Measurements from ENCODE around the gene MICOS13. TPM values are rescaled to one million over a fixed set of nuclear protein-coding genes. Genes with fewer than 3 reads are reported as not detected.

MICOS13 gene
- total RNA-seq, 1 donor from 2014 or later = 64.9 TPM

GRCh38 chr19:5671600-5671999 lies 8.7 kb downstream of the MICOS13 start:
- no peak for DNase-seq (ENCODE audit: extremely low read depth, low read depth, low spot score)

GRCh38 chr19:5669212-5669611 lies 11.1 kb downstream of the MICOS13 start:
- no peak for DNase-seq (ENCODE audit: extremely low read depth, low read depth, low spot score)

DNA sequence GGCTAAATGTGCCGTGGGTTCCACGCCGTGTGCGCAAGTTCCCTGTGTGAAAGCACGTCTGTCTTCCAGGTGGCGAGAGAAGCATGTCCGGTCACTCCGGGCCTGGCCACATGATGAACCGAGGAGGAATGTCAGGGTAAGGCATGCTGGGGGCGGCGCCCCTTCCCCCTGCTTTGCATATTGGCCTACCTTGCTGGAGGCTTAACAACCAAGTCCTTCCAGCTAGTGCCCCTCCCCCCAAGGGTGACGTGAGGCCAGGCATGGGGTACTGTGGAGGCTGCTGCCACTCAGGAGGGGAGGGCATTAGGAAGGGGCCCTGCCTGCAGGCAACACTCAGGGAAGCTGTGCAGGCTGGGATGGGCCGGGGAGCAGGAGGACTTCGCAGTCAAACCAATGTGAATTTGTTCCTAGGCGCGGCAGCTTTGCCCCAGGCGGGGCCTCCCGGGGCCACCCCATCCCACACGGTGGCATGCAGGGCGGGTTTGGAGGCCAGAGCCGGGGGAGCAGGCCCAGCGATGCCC lies 12.5 kb downstream of the MICOS13 start:
- DNase-seq (ENCODE audit: extremely low read depth, low read depth, low spot score) = no peak

- no peak for DNase-seq (ENCODE audit: extremely low read depth, low read depth, low spot score)
These were observed 13.2 kb downstream of the MICOS13 start for GRCh38 chr19:5666921-5667610.

DNA sequence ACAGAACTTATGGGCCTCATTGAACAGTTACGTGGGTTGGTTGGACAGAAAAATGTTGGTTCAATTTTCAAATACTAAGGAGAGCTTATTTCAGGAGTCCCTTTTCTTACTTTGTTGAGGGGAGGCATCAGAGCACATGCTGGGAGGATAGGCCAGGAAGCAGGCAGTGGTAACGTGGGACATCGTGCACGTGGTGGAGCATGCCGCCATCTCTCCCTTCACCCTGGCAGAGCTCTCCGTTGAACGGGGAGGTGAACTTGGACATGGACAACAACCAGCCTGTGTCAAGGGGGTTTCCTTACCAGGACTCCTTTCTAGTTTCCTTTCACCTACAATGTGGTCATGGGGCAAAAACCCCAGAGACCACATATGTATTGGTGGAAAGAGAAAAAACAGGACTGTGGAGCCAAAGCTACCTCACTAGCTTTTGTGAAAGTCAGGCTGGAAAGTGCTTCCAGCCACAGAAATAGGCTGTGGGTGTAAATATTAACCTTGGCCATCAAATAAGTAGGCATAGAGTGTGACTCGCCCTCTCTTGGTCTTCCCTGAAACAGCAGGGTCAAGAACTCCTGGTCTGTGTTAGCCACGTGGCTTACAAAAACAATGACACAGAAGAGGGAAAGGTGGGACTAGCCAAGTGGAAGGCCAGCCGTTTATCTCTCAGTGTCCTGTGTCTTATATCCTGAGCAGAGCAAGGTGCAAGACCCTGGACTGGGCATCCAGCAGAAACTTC lies 14.4 kb downstream of the MICOS13 start:
- DNase-seq (ENCODE audit: extremely low read depth, low read depth, low spot score) = no peak

DNA sequence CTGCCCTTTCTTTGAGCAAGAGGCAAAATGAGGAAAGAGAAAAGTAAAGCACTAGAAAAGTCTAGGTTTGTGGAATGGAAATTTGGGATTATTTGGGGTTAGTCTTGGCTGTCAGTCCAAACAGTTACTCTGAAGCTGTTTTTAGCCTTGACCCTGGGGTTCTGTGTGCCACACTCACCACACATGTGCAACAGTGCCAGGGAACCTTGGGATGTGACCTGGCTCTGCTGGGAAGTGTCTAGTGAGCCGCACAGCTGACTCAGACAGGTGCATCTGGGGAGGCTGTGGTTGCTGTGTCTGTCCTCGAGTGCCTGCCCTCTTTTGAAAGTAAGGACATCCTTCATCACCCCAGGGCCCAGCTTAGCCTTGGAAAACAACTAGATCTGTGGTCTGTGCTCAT lies 15.8 kb downstream of the MICOS13 start:
- no peak for DNase-seq (ENCODE audit: extremely low read depth, low read depth, low spot score)

GRCh38 chr19:5663904-5664303 lies 16.4 kb downstream of the MICOS13 start:
- DNase-seq (ENCODE audit: extremely low read depth, low read depth, low spot score) = no peak

GRCh38 chr19:5661483-5661882 lies 18.8 kb downstream of the MICOS13 start:
- no peak for DNase-seq (ENCODE audit: extremely low read depth, low read depth, low spot score)

- DNase-seq (ENCODE audit: extremely low read depth, low read depth, low spot score) = no peak
These were observed 24.9 kb downstream of the MICOS13 start for GRCh38 chr19:5655412-5655811.

DNA sequence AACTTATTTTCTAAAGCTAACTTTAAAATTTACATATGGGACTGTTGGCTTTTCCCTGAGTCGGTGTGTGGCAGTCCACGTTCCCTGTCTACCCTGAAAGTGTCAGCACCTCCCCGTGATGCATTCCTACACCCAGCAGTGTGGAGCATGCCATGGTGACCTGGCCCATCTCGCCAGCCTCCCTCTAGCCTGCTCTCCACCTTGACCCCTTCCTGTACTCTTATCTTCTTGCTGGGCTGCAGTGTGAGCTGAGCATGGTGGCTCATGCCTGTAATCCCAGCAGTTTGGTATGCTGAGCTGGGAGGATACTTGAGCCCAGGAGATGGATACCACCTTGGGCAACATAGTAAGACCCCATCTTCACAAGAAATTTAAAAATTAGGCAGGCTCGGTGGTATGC lies 25.4 kb downstream of the MICOS13 start:
- DNase-seq (ENCODE audit: extremely low read depth, low read depth, low spot score) = no peak

DNA sequence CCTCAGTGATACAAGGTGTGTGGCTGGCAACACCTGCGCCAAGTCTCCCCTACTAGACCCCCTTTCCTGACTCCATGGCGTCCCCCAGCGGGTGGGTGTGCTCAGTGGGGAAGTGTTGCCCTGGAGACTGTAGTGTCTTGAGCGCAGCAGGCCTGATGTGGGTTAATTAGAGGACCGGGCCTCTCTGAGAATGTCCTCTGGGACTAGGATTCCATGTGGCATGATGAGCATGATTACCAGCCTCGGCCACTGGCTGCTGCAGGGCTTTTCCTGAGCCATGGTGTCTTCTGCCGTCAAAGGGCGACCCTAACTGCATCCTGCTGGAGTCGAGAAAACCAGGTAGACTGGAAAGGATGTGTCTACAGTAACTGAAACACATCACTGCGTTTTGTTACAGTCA lies 28.1 kb downstream of the MICOS13 start:
- no peak for DNase-seq (ENCODE audit: extremely low read depth, low read depth, low spot score)

DNA sequence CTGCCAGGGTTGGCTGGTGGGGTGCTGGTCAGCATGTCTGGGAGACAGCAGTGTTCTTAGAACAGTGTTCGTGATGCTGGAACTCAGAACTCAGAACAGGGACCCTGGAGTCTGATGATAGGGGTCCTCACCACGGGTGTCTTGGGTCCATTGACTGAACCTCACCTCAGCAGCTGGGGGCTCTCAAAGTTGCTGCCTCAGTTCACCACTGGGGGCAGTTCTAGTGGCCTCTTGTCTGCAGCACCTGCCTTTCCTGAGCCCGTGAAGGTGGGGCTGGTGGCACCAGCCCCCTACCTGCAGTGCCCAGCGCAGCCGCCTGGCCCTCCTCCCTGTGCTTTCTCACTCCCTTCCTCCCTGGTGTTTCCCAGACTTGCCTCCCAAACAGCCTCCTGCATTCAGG lies 29.0 kb downstream of the MICOS13 start:
- DNase-seq (ENCODE audit: extremely low read depth, low read depth, low spot score) = no peak

- DNase-seq (ENCODE audit: extremely low read depth, low read depth, low spot score) = no peak
These were observed 31.9 kb downstream of the MICOS13 start for GRCh38 chr19:5648464-5648863.

DNA sequence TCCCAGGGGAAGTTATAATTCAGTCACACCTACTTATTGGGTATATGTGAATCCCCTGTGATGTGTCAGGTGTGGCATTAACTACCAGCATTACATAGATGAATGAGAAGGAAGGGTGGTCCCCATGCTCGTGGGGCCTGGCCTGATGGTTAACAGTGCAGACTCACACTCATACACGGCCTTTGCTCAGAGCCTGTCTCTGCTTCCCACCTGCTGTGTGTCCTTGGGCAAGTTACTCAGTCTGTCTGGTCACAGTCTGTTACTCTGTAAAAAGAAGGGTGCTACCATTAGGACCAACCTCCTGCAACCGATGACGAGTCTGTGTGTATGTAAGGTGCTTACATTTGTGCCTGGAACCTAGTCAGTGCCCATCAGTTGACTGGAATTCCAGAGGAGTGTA lies 33.6 kb downstream of the MICOS13 start:
- DNase-seq (ENCODE audit: extremely low read depth, low read depth, low spot score) = no peak

DNA sequence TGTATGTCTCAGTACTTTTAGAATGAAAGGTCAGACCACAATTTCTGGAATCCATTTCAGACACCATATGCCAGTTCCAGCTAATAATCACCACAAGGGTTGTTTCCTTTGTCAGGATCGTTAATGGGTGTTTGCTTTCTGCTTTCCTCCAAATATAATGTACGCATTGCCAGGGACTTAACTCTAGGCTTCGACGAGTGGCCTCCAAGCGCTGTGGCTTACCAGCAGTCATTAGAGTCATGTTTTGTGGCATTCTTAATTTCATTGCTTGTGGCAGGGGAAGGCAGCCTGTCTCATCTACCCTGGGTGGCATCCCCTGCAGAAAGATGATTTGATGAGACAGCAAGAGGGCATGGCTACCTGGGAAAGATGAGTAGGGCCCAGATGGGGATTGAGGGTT lies 34.9 kb downstream of the MICOS13 start:
- no peak for DNase-seq (ENCODE audit: extremely low read depth, low read depth, low spot score)

DNA sequence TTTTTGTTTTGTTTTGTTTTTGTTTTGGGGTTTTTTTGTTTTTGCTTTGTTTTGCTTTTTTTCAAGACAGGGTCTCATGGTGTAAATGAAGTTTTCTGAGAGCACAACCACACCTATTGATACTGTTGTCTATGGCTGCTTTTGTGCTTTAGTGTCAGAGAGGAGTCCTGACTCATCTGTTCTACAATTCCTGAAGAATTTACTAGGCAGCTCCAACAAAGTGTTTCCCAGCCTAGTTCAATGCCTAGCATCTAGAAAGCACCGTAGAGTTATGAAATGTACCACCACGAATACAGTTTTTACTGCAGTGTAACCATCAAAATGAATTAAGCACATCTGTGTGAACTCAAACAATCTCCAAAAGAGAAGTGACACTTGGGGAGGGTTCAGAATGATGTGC lies 36.3 kb downstream of the MICOS13 start:
- no peak for DNase-seq (ENCODE audit: extremely low read depth, low read depth, low spot score)

- DNase-seq (ENCODE audit: extremely low read depth, low read depth, low spot score) = no peak
These were observed 37.3 kb downstream of the MICOS13 start for GRCh38 chr19:5643060-5643459.

GRCh38 chr19:5642204-5642603 lies 38.1 kb downstream of the MICOS13 start:
- no peak for DNase-seq (ENCODE audit: extremely low read depth, low read depth, low spot score)

DNA sequence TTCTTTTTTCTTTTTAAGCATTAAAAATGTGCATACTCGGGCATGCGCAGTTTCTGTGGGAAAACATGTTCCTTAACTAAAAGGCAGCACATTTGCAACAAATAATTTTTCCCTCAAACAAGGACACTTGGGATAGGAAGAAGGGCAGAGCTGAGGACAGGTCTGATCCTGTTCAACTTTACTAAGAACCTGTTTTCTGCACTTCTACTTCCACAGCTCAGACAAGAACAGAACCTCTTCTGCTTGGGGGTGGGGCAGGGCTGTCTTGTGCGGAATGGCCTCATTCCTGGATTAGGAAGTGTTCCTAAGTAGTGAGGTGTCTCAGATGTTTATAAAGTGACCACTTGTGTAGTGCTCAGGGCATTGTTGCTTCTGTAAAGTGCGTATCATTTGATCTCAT lies 39.1 kb downstream of the MICOS13 start:
- no peak for DNase-seq (ENCODE audit: extremely low read depth, low read depth, low spot score)

DNA sequence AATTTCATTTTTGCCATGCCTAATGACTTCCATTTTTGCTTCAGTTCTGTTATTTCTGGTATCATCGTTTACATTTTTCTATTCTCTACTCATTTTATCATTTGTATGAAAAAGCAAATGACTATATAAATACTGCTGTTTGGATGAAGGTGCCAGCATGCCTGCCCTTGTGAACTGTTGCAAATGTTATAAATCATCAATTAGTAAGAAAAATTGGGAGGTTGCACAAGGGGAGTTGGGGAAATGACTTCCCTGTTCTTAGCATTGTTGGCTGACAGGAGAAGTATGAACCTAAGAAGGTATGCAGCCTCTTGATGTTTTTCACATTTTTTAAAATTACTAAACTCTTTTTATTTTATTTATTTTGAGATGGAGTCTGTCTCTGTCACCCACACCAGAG lies 42.3 kb downstream of the MICOS13 start:
- no peak for DNase-seq (ENCODE audit: extremely low read depth, low read depth, low spot score)

DNA sequence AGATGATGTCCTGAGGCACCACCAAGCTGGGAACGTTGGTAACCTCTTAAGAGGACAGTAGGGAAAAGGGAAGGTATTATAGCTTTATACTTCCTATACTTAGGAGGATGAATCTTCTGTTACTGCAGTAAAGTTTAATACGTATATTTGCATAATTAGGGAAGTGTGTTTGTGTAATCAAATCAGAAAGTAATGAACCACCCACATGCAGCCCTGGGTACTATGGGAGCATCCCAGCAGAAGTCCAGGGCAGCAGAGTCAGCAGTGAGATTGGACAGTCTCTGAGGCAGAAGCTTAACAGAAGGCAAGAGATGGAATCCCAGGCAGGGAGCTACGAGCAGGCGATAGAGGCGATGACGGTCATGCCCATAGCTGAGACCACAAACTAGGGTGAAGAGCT lies 44.9 kb downstream of the MICOS13 start:
- DNase-seq (ENCODE audit: extremely low read depth, low read depth, low spot score) = no peak

- no peak for DNase-seq (ENCODE audit: extremely low read depth, low read depth, low spot score)
These were observed 47.7 kb downstream of the MICOS13 start for GRCh38 chr19:5632657-5633056.
